Subcutaneous adipose tissue (tissue), 4 donors: ENCODE measurements around the gene TMEM238L. TPM values are rescaled to one million over a fixed set of nuclear protein-coding genes. Genes with fewer than 3 reads are reported as not detected.

Experiments
- total RNA-seq, 4 donors: library from RNA; depleted of rRNA; stranded (reverse); fragments of >200 nt; gene quantifications; one replicate each; pipeline ENCODE4 v1.1.0, GENCODE V29; 2016
- TF ChIP-seq, protein P1 (sequence below): fragments of 450-650 bp; IDR thresholded peaks from one replicate; pipeline ENCODE4 v1.5.1; 2016; ENCODE audit warnings: low read depth, mild to moderate bottlenecking, control low read depth, antibody characterized with exemption, moderate library complexity

Gene TMEM238L
- total RNA-seq, 4 donors from 2014 or later = not detected

DNA sequence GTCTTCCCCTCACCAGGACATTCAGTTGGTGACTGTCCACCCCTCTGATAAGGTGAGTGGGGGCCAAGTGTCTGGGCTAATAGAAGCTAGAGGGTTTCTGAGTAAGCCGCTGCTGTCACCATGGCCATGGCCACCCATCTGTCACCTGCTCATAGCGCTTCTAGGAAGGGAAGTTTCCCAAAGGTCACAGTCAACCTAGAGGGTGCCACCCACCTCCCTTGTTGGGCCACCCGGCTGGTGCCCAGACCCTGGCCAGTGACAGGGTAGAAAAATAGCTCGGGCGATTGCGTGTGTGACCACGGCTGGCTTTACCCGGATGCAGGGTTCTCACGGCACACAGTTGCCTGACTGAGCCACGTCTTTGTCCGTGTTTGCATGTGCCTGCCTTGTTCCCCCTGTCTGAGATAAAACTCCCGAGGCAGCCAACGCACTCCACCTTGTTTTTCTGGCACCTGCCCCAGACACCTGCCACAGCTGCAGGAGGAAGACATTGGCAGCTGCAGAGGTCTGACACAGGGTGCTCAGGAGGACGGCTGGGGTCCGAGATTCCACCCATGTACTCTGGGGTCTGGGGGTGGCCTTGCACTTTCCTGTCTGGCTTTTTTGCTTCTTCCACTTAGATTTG, 33.2 kb upstream of the TMEM238L start:
- TF ChIP-seq, protein P1, sequence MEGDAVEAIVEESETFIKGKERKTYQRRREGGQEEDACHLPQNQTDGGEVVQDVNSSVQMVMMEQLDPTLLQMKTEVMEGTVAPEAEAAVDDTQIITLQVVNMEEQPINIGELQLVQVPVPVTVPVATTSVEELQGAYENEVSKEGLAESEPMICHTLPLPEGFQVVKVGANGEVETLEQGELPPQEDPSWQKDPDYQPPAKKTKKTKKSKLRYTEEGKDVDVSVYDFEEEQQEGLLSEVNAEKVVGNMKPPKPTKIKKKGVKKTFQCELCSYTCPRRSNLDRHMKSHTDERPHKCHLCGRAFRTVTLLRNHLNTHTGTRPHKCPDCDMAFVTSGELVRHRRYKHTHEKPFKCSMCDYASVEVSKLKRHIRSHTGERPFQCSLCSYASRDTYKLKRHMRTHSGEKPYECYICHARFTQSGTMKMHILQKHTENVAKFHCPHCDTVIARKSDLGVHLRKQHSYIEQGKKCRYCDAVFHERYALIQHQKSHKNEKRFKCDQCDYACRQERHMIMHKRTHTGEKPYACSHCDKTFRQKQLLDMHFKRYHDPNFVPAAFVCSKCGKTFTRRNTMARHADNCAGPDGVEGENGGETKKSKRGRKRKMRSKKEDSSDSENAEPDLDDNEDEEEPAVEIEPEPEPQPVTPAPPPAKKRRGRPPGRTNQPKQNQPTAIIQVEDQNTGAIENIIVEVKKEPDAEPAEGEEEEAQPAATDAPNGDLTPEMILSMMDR = no peak

DNA sequence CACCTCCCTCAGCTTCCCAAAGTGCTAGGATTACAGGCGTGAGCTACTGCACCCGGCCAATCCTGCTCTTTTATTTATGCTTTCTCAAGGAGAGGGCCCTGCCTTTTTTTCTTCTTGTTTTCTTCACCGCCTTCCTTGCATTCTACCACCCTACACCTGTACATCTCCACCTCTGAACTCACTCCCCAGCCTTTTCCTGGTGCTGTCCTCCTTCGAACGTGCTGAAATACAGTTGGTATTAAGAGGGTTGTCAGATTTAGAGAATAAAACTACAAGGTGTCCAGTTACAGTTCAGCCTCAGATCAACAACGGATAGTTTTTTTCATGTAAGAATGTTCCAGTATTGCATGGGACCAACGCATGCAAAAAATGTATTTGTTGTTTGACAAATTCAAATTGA, 32.2 kb upstream of the TMEM238L start:
- TF ChIP-seq, protein P1 = no peak

DNA sequence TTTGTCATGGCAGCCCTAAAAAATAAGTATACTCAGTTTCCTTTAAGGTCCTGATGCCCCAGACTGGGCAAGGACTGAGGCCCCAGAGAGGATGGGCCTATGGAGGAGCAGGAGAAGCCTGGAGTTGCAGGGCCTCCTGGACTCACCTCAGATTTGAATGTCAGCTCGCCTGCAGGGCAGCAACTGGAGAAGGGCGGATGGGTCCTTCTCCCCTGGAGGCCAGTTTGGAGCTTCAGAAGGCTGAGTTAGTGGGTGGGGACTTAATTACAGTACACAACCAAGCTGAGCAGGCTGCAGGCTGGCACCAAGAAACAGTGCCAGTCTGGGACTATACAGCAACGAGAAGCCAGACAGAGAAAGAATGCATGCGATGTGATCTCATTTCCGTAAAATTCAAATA, 27.8 kb upstream of the TMEM238L start:
- TF ChIP-seq, protein P1 = no peak

DNA sequence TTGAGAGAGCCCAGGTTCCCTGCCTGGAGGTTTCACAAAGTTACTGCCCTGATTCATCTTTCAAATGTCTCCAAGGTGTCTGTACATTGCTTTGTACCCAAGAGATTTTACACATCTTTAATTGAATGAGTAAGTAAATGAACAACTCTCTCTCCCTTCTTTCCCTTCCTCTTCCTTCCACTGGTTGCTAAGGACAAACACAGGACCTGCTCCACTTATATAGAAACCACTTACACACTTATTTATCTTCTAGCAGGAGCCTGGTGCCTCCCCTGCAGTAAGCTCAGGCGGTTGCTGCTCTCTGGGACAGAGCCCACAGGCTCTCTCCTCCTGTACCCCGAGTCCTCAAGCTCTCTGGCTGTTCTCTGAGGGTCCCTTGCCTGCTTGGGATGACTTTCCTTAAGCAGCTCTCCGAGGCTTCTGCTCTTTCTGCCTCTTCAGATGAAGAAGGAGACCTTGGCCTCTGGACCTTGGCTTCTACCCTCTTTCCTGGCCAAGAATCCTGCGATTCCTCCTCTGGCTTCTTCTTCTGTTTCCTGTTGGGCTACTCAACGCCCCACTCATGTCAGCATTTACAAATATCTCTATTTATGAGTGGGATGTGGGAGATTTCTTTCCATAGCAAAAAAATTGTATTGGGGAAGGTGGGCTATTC, 24.1 kb upstream of the TMEM238L start:
- TF ChIP-seq, protein P1 = no peak

DNA sequence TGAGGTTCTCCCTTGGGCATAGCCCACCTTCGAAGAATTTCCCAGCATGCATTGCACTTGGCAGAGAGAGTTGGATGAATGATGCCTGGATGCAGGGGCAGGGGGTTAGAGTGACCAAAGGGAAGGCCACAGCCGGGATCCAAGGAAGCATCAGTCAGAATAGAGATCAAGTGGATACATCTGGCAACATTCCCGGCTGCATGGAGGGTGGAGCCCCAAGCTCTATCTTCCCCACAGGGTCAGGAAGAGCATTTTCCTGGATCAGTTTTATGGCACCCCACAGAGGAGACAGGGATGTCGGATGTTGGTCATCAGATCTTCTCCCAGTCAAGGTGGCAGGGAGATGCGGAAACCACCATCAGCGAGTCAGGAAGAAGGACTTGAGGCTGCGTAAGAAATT, 21.0 kb upstream of the TMEM238L start:
- TF ChIP-seq, protein P1 = no peak

DNA sequence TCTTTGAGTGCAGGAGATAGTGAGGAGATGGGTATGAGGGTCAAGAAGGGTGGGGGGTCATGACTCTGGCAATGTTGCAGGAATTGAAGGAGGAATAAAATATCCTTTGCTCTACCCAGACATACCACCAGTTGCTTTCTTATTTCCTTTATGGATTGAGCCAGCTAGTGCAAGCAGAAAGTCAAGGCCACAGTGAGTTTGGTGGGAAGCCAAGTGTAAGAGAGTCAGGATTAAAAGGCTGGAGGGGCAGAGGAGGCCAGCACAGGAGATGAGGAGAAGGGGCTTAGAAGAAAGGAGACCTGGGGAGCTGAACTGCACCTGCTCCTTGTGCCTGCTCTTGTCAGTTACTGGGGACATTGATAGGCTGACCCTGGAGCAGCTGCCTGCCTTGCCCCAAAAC, 17.9 kb upstream of the TMEM238L start:
- TF ChIP-seq, protein P1 = no peak

DNA sequence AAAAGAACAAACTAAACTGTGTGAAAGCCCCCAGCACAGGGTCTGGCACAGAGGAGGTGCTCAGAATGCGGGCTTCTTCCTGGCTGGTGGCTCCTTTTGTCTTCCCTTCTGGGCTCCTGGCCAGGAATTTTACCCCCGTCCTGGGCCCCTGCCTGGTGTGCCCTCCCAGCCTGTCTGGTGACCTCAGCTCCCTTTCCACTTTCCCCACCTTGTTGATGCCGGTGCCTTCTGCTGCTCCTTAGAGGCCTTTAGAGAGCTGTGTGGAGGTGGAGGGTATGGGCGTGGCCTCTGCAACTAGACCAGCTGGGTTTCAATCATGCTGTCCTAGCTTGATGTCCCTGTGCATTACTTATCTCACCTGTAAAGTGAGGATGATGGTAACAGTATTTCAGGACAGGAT, 17.2 kb upstream of the TMEM238L start:
- TF ChIP-seq, protein P1 = no peak
